HG03196 (cell line): Measurements from ENCODE around the gene ZNF385B.
"Not testable (repeated sequence)": the region's sequence is repeated elsewhere in the genome, so short reads cannot be mapped to it uniquely, and the experiment has no call there.

Experiments
- ATAC-seq: cut with Tn5 transposase; IDR thresholded peaks from one replicate; pipeline ENCODE4 v1.9.1; 2021; ENCODE audit not compliant: unreplicated experiment

ZNF385B gene

DNA sequence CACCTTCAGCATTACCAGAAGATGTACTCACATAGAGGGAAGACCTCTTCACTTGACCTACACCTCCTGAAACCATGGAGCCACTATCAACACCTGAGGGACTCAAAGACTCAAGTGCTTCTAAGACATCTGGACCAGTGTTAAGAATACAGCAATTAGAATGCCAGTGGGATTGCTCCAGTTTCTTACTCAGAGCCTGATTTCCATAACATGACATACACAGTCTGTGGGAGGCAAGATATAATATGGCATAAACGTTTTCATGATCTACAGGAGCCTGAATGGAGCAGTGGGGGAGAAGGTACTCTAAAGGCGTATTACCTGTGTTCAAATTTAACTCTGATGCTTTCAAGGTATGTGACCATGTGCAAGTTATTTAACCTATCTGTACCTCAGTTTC is 57.2 kb downstream of the ZNF385B start:
- ATAC-seq, result no peak

DNA sequence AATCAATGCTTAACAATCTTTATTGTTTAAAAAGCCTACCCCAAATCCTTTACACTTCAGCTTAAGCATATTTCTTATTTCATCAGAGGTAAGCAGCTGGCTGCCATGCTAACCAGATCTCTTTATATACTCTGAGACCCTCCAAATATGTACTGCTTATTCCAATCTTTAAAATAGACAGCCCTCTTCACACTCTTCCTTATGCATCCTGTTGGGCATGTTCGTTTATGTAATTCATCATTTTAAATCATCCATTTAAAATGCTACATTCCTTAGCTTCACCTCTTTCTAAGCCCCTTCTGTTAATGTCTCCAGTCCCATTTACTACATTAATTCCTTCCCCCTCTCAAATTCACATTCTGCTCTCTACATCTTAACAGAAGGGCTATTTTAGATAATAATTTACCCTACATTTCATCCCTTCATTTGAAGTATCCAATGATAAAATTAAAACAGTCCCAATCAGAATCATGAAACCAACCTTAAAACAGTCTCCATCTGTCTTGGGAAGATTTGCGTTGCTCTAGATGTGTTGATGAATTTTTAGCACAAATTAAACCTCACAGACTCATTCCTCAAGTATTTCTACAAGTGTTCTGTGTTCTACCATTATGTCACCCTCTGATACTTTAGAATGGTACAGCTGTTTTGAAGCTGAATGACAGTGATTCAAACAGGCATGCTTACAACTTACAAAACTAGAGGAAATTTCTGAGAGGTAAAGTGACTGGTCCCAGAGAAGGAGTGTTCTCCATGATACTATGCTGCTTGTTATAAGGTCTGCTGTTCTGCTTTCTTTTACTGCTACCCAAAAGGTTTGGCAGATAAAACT is 59.1 kb downstream of the ZNF385B start:
- no peak for ATAC-seq

DNA sequence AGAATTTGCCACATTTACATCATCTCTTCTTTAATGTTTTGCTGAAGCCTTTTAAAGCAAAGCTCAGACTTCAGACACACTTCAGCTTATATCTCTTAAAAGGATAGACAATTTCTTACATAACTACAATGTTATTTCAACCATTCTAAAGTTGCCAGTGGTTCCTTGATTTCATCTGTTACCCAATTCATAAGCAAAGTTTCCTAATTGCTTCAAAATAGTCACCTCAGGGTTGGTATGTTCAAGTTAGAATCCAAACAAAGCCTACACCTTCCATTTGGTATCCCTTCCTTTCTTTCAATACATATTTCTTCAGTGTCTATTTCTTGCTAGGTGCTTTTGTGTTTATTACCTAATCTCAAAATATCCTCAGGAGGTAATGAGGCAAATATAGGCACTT is 60.6 kb downstream of the ZNF385B start:
- ATAC-seq, result no peak

- no peak for ATAC-seq
These were observed 65.0 kb downstream of the ZNF385B start for GRCh38 chr2:179796213-179797007.

DNA sequence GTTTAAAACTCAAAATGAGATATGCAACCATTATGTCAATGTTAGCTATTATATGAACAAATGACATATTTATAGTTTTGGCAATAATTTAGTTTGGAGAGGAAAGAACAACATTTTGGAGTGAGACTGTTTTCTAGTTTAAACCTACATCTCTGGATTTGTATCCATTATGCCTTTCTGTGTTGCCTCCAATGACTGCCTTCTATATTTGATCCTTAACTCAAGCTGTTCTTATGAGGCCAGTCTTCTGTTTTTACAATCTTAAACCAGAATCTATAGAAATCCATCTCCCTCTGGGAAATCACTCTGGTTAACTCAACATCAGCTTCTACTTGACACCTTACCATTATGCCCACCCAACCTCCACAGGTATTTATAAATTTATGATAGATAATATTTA is 67.5 kb downstream of the ZNF385B start:
- ATAC-seq, result no peak

GRCh38 chr2:179793238-179793637 is 68.2 kb downstream of the ZNF385B start:
- no peak for ATAC-seq

GRCh38 chr2:179790235-179791217 is 70.9 kb downstream of the ZNF385B start:
- no peak for ATAC-seq

DNA sequence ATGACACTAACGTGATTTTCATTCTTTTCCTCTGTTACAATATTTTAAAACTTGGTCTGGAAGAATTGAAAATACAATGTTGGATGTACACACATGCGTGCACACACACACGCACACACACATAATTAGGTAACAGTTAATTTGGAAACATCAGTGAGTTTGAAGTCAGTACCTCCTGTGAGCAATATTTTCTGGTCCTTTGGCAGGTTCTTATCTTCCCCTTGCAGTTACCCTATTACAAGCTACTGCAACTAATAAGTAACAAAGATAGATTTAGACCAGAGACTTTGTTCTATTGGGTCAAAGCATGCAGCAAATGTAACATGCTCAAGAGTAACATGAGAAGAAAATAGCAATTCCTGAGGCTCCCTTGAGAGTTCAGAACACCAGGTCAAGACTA is 73.3 kb downstream of the ZNF385B start:
- ATAC-seq, result no peak

GRCh38 chr2:179787601-179788000 is 73.8 kb downstream of the ZNF385B start:
- no peak for ATAC-seq

DNA sequence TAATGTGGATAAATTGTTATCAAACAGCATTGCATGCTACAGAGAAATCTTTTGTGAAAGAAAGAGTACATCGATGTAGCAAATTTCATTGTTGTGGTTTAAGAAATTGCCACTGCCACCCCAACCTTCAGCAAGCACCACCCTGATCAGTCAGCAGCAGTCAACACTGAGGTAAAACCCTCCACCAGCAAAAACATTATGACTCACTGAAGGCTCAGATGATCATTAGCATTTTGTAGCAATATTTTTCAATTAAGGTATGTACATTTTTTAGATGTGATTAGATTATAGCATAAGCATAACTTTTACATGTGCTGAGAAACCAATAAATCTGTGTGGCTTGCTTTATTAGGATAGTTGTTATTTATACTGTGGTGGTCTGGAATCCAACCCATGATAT is 75.5 kb downstream of the ZNF385B start:
- no peak for ATAC-seq

DNA sequence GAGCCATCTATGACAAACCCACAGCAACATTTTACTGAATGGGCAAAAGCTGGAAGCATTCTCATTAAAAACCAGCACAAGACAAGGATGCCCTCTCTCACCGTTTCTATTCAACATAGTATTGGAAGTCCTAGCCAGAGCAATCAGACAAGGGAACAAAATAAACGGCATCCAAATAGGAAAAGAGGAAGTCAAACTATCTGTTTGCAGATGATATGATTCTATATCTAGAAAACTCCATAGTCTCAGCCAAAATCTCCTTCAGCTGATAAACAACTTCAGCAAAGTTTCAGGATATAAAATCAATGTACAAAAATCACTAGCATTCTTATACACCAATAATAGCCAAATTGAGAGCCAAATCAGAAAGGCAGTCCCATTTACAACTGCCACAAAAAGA is 79.1 kb downstream of the ZNF385B start:
- not testable (repeated sequence) for ATAC-seq

- no peak for ATAC-seq
These were observed 87.4 kb downstream of the ZNF385B start for GRCh38 chr2:179773986-179774385.

DNA sequence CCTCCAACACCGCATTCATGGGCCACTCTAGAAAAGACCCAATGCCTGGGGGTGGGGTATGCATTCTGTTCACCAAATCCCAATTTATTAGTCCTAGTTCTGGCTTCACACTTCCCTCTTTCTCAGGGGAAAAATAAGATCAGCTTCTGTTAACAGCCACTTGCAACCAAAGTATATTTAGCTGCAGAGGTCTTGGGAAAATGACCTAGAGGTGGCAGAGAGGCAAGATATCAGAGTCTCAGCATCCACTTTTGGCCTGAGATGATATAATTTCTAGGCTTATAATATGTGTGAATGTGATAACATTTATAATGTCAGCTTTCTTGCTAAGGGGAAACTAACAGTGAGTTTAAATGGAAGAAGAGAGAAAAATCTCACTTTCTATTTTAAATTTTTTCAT is 89.1 kb downstream of the ZNF385B start:
- no peak for ATAC-seq

DNA sequence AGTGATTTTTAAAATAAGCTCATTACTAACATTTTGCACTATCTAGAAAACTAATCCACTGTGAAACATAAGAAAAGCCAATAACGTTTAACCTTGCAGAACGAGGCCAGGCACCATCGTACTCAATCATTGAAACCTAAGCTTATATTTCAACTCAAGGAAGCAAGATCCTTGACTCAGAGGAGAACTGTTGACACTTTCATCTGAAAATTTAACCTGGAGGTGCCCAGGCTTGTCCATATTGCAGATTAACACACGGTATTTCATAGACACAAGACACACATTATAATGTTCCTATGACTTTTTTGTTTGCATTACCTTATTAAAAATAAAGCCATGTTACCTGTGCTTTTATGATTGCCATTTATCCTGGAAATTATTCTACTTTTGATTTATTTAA is 89.6 kb downstream of the ZNF385B start:
- no peak for ATAC-seq

GRCh38 chr2:179770029-179770428 is 91.4 kb downstream of the ZNF385B start:
- no peak for ATAC-seq

DNA sequence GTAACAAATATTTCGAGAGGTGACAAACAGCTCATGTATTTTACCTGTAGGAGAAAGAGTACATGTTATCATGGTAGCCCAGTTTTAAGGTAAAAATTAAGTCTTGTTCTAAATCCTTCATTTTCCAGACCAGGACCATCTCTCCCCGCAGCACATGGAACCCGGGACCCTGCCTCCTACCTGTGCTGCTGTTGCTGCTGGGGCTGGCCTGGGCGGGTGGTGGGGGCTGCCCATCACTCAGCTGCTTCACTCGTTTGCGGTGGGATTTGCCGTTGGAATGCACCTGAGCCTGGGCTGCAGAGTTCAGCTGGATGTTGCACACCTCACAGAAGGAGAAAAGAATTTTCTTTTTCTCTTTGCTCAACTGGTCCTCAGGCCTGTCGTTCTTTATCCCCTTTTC is 92.1 kb downstream of the ZNF385B start:
- no peak for ATAC-seq

- no peak for ATAC-seq
These were observed 92.6 kb downstream of the ZNF385B start for GRCh38 chr2:179768765-179769164.

DNA sequence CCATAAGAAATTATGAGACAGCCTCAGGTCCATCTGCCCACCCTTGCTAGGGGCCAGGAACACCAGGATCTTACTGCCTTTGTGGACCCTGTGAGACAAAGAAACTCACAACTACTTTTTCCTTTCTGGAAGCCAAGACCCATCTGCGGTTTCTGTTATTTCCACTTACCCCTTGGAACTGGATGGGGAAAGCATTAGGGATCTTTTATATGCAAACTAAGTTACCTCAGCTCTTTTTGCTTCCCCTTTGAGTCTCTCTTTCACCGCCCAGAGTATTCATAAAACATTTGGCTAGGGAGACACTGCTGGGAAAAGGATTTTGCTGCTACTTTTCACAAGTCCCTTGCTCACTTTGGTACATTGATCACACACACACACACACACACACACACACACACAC is 95.7 kb downstream of the ZNF385B start:
- no peak for ATAC-seq

DNA sequence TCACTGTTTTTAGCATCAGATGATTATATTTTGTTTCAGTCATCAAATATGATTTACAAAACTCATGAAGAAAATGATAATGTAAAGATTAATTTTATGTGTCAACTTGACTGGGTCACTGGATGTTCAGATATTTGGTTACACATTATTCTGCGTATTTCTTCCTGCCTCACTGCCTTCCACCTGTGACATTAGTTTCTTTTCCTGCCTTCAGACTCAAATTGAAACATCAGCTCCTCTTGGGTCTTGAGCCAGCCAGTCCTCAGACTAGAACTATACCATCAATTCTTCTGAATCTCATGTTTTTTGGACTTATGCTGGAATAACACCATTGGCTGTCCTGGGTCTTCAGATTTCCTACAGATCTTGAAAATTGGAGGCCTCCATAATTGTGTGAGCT is 96.7 kb downstream of the ZNF385B start:
- ATAC-seq, result peak; percentile 94

GRCh38 chr2:179758636-179759035 is 102.8 kb downstream of the ZNF385B start:
- ATAC-seq, result no peak

- no peak for ATAC-seq
These were observed 110.1 kb downstream of the ZNF385B start for GRCh38 chr2:179751163-179751809.
